H4 (cell line): ENCODE results near the gene TGM2. TPM values are rescaled to one million over a fixed set of nuclear protein-coding genes. Genes with fewer than 3 reads are reported as not detected.
A peak's percentile ranks its signal among the peaks of the same experiment; 100 is the strongest.

Experiments
- DNase-seq: peaks from one replicate; pipeline ENCODE4 v3.0.0-alpha.2; 2015; ENCODE audit warnings: low spot score
- total RNA-seq: library from RNA; depleted of rRNA; stranded (reverse); fragments of >200 nt; shearing (Covaris generic); gene quantifications from 2 replicates; pipeline ENCODE4 v1.2.3, GENCODE V29; 2014

TGM2 gene
- total RNA-seq, 1 experiment from 2014 or later: 7.1 TPM

GRCh38 chr20:38144974-38145728 lies 19.9 kb downstream of the TGM2 start:
- DNase-seq: no peak

- no peak for DNase-seq
These were observed 20.5 kb downstream of the TGM2 start for GRCh38 chr20:38144598-38144973.

GRCh38 chr20:38143646-38144554 lies 21.2 kb downstream of the TGM2 start:
- peak; percentile 75 for DNase-seq

- DNase-seq: peak; percentile 36
These were observed 21.8 kb downstream of the TGM2 start for GRCh38 chr20:38143238-38143645.

- DNase-seq: no peak
These were observed 23.1 kb downstream of the TGM2 start for GRCh38 chr20:38141889-38142494.

GRCh38 chr20:38141204-38141888 lies 23.7 kb downstream of the TGM2 start:
- no peak for DNase-seq

GRCh38 chr20:38139977-38140753 lies 24.9 kb downstream of the TGM2 start:
- peak; percentile 76 for DNase-seq

GRCh38 chr20:38139156-38139912 lies 25.7 kb downstream of the TGM2 start:
- DNase-seq: no peak

GRCh38 chr20:38138086-38138778 lies 26.8 kb downstream of the TGM2 start:
- no peak for DNase-seq

GRCh38 chr20:38137441-38138037 lies 27.5 kb downstream of the TGM2 start:
- DNase-seq: no peak

- no peak for DNase-seq
These were observed 28.4 kb downstream of the TGM2 start for GRCh38 chr20:38136421-38137245.

- DNase-seq: no peak
These were observed 29.2 kb downstream of the TGM2 start for GRCh38 chr20:38135651-38136420.

GRCh38 chr20:38135271-38135650 lies 29.8 kb downstream of the TGM2 start:
- DNase-seq: no peak

GRCh38 chr20:38134427-38135270 lies 30.4 kb downstream of the TGM2 start:
- peak; percentile 57 for DNase-seq

- DNase-seq: no peak
These were observed 31.2 kb downstream of the TGM2 start for GRCh38 chr20:38133680-38134426.

- no peak for DNase-seq
These were observed 32.1 kb downstream of the TGM2 start for GRCh38 chr20:38132910-38133501.
